HG03097 (cell line): Measurements from ENCODE around the gene C11orf71.

Experiments used
- ATAC-seq: cut with Tn5 transposase; IDR thresholded peaks from one replicate; pipeline ENCODE4 v1.9.1; 2021; ENCODE audit not compliant: unreplicated experiment, low FRiP score

Gene C11orf71

DNA sequence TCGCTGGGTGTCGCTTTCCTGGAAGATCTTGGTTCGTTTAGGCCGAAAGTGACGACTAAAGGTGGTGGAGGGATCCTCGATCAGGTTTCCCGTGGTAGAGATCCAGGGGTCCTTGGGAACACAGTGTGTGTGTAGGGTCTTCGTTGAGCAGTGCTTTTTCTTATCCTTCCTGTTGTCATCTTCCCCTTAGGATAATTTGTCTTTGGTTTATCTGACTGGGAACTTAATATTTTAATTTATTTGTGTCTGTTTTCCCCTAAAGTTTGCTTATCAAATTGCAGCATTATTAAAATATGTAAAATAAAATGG lies 558 bp upstream of the C11orf71 start:
- ATAC-seq = no peak

DNA sequence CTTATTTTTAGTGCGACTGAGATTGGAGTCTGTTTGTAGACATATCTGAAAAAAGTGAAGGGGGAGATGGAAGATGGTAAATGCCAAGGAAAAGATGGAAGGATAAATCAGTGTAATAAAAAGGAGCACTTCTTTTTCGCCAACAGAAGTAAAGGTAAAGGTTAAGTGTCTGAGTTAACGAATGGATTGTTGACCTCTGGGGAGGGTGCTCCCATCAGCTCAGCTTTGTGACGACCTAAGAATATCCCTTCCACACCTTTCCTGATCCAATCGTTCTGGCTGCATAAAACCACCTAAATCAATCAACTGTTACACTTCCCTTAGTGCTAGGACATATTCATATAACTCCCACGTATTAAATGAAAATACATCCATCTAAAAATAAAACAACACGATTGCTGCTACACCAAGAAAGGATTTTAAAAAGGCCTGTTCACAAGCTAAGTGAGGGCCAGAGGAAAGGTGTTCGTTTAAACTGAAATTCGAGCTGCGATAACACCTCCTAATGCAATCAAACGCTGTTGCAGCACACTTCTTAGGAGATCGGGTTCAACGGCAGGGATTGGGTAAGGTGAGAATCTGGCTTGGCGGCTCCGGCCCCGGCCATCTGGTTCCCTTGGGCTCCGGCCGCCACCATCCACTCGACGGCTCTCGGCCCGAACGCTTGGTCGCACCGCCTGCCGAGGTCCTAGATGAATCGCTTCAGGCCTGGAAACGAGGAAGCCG lies 658 bp downstream of the C11orf71 start:
- peak; percentile 15 for ATAC-seq

DNA sequence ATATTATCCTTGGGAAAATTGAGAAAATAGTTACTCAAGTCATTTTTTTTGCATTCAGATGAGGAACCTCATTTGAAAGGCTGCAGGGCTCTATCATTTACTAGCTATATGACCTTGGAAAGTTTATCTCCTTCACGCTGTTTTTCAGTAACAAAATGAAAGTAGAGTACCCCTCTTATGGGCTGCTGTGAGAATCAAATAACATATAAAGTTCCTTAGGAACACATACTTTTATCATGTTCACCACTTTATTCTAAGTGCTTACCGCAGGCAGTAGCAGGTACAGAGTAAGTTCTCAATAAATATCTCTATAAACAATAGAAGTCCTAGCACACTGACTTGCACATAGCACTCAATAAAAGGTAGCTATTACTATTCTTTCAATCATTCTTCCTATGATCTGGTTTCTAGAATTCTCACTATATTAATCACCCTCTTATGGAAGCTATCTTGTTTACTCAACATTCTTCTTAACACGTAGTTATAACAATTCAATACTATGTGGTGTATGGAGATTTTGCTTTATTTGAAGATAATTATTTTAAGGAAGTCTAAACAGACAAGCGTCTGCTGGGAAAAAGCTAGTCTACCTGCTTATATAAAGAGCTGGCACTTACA lies 1.9 kb downstream of the C11orf71 start:
- no peak for ATAC-seq

DNA sequence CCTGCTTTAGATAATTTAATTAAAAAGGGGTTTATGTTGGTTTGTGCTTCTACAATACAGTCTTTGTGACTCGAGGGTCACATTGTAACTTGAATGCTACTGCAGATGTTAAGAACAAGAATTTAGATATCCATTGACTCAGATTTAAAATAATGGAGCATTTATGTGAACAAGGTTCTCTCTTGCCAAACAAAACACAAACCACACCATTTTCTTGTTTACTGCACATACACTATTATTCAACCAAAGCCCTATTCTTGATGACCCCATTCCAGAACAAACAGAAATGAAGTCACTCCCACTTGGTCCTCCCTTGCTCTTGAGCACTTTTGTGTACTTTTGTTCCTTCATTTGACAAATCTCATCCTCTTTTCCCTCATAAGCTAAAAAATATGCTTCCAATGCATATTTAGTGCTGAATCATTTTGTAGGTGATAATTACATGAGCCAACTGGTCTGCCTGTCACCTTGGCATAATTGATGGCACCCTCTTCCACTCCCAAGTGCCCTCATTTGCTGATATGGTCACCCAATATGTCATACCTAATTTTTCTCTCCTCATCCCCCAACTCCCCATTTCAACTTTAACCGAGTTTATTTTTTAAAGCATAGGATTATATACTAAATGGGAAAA lies 2.8 kb downstream of the C11orf71 start:
- no peak for ATAC-seq

DNA sequence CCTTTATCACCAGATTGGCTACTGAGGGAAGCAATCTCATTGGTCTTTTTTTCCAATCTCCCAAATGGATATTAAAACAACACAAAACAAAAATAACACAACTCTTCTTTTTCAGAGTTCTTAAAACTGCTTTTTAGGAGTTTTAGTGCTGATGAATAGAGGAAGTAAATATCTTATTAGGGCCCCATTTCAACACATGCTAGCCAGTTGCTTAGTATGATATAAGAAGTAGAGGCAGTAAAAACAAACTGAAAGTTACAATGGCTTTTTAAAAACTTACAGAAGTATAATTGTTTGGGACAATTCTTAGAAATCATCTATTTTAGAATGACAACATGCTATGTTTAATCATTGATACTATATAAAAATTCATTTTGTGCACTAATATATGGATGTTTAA lies 3.4 kb downstream of the C11orf71 start:
- no peak for ATAC-seq

DNA sequence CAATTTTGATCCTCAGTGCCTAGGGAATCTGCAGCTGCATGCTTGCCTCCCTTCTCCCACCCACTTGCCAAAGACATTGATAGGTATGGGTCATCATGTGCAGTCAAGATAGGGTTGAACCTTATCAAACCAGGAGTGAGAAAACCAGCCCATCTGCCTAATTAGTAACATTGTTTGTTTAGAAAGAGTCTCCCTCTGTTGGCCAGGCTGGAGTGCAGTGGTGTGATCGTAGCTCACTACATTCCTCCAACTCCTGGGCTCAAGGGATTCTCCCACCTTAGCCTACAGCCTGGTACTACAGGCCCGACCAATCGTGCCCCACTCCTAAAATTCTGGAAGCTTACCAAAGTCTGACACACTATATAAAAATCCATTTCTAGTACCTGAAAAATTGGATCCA lies 4.6 kb downstream of the C11orf71 start:
- no peak for ATAC-seq

DNA sequence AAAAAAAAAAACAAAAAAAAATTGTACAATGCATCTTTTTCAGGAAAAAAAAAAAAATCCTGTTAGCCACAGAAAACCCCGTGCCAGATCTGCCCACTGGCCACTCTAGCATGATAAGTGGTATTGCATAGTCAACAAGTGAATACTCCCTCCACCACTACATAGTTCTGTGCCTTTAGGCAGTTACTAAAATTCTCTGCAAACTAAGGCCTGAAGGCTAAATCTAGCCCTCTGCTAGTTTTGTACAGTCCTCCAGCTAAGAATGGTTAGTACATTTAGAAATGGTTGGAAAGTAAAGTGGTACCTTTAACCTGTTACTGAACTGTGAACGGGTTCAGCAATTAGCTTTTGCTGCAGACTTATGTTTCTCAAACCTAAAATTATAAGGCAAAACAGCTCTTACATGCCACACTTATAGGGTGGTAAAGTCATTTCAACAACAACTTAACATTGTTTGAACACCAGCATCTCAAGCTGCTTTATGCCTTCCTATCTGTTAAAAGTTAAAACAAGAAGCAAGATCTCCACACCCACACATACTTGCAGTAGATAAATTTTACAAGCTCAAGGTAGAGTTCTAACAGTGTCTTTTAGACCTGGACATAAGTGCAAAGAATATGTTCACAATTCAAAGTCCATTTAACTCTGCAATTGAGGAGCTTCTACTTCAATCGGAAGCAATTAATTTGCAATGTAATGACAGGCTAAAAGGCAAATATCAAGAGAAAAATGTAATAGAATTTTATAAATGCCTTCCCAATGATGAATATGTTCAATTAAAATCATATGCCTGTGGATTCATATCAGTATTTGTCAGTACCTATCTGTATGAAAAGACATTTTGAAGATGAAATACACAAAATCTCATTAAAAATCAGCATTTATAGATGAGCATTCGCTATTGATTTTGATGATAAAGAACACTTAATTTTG lies 7.3 kb downstream of the C11orf71 start:
- no peak for ATAC-seq

DNA sequence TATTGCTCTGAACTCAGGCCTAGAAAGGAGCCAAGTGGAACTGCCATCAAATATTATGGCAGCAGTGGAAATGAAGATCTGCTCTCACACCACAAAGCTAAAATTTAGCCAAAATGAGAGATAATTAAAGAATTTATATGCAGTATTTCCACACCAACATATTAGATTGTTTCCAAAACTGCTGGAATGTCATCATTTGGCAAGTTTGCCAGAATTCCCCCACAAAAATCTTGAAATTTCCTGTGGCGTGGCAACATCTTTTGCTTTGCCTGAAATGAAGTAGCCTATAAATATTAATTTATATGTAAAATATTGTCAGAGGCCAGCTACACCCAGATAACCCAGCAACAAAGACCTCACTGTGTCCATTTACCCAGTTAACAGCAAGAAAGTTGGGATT lies 13.8 kb downstream of the C11orf71 start:
- ATAC-seq = no peak

DNA sequence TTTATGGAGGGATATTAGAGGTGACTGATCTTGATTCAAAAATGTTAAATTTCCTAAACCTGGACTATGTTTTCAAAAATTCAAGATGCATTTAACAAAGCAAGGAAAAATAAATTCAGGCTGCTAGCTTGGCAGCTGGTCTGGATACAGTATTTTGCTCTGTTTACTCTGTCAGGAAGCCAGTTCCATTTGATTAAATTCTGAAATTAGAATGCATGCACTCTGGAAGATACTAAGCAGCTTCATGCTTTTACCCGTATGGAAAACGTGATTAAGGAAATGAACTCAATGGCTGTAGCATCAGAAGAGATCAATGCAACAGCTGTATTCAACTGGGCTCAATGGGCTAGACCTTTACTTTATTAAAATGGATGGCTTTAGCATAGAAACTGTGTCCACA lies 14.2 kb downstream of the C11orf71 start:
- no peak for ATAC-seq

DNA sequence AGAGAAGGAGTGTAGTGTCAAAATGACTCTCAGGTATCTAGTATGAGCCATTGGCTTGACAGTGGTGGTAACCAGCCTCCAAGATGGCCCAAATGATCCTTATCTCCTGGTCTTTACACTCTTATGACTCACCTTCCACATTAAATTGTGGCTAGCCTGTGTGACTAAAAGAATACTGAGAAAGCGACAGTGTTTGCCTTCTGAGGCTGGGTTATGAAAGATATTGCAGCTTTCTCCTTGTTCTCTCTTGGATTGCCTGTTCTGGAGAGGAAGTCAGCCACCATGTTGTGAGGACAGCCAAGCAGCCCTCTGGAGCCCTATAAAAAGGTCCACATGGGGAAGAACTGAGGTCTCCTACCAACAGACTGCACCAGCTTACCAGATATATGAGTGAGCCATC lies 15.8 kb downstream of the C11orf71 start:
- no peak for ATAC-seq

DNA sequence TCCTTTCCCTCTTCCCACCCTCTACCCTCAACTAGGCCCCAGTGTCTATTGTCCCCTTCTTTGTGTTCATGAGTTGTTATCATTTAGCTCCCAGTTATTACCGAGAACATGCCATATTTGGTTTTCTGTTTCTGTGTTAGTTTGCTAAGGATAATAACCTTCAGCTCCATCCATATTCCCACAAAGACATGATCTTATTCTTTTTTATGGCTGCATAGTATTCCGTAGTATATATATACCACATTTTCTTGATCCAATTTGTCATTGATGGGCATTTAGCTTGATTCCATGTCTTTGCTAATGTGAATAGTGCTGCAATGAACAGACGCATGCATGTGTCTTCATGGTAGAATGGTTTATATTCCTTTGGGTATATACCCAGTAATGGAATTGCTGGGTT lies 17.8 kb downstream of the C11orf71 start:
- no peak for ATAC-seq

DNA sequence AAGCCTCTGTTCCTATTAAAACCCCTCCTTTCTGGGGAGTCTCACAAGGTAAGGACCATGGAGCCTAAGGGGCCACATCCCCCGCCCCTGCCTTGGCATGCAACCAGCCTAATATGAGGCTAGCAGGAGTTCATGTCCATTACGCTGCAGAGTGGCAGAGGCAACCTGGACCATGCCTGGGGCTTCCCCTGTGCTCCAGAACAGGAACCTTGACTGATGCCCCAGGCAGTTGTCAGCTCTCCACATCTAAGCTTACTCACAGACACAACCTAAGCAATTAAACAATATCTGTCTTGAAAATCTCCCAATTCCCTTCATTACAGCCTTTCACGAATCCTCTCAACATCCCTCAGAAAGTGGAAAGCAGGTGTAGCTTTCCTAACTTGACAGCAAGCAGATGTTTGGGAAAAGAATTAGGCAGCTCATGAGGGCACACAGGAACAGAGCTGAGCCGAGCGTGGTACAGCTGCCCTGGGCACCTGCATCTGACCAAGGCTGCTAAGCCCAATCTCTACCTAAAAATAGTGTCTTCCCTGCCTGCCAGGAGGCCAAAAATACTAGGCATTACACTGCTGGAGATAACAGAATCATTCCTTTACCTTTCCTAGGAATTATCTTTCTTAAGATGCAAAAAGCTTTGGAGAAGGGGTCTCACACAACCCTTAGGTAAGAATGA lies 20.8 kb downstream of the C11orf71 start:
- ATAC-seq = no peak

DNA sequence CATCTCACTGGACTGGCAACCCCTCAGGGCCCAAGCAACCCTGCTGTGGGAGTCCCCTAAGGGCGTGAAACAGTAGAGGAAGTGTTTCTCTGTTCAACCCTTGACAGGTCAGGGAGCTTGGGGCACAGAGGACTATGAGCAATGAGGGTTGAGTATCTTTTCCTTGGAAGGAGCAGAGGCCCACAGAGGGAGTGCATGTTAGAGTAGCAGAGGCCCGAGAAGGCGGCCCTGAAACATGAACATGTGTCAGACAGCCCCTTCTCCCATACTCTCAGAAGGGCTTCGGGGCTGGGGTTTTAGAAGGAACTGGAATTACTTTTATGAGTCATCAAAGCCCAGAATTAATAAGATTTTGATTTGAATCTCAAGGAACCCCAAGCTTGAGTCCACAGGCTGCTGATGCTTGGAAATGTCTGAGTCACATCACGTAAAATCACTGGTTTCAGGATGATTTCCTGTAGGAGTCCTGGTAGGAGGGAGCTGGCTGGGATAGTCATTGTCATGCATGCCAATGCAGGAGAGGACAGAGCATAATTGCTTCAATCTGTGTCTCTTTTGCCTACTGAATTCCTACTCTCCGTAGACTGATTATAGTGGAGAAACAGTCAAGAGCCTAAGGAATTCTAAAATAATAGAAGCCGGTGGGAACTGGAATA lies 22.6 kb downstream of the C11orf71 start:
- no peak for ATAC-seq

DNA sequence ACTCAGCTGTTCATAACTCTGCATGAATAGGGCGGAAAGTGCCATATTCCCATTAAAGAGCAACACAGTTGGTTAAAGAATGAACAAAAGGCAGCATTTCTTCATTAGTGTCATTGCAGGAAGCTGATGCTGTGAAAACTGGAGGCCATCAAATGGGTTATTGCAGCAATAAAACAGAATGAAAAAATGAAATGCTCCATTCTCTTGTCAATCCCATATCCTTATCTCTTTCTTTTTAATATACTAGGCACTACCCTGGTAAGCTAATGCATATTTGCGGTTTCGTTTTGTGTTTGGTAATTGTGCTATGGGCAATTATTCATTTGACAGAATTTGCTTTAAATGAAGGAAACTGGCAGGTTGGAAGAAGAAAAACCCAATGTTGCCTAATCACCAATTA lies 25.3 kb downstream of the C11orf71 start:
- ATAC-seq = no peak

DNA sequence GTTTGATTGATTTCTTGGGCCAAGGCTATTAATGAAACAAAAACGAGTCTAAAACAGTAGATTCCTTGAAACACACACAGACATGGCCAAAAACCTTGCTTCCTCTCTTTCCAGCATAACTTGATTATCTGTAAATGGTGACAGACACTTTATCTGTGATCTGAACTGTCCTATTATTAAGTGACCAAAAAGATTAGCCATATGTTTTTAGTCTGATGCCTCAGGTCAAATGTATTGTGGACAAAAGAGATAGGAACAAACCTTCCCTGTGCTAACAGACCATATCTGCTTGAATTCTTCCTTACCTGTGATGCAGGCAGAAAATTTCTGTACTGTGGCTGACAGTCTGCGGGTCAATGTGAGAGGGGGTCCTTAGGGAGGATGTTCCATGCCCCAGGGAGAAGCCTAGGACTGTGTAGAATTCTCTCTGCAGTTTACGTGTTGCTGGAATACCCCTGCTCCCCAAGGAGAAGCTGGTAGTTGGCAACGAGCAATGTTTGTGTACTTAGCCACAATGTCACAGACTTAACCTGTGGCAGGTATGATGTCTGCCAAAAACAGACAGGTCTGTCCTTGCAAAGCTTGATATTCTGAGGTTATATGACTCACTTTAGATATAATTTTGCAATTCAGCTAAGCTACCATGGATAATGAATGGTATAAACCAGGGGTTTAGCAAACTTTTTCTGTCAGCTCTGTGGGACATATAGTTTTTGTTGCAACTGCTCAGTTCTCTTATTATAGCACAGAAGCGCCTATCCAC lies 31.2 kb downstream of the C11orf71 start:
- no peak for ATAC-seq

DNA sequence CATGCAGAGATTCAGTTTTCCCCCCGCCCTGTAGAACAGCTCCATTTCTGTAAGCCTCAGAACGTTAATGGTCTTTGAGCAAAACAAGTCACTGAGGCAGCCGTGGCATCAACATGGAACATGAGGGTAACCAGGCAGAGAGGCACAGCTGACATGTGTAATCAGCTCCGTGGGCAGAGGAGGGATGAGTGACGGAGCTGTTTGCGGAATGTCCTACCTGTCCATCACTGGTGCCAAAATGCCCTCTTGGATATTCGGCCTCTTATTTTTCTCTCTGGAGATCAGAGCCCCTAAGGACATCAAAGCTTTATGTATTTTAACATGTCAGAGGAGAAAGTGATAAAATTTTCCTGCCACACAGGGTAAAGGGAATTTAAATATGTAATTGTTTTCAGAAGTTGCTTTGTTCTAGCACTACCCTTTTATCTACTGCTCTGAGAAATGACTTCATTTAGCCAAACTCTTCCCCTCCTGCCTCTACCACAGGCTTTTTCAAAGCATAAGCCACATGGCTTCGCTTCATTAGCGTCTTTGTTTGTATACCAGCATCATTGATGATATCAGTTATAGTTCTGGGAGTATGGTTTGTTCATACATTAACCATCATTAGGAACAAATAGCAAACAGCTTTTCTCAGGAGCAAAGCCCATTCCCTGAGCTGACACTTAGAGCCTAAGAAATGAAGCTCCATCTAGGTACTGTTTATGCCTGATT lies 32.9 kb downstream of the C11orf71 start:
- ATAC-seq = no peak

DNA sequence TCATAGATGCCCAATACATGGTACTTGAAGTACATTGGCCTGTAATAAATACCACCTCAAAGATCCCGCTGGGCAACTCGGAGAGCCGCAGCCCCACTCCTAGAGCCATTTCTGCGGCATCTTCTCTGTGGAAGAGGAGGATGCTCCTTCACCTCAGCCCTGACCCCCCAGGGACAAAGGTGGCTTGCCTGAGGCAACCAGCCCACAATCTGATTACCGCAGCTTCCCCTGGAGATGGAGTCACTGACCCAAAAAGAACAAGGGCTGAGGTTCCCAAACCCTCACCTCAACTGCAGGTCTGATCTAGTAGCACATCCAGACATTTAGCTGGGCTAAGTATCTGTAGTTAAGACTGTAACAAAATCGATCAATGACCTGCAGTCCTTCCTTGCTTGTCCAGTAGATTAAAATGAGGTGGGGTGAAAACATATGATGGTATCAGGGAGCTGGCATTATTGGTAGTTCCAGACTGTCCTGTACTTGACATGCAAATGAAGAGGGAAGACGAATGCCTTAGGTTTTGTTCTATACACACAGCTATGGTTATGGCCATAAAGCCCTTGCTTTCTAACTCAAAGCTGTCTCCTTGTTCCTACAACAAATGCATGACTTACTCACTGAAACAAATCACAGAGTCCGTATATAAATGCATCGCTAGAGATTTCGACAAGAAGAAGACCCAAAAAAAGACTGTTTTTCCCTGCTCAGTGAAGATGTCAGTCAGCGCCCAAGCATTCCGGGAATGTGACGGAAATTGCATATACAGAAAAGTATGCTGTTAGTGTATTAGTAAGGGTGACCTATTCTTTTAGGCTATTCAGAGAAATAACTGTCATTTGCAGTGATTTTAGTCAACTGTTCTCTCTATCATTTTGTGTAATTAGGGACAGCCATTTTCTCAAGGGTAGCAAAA lies 33.7 kb downstream of the C11orf71 start:
- no peak for ATAC-seq

DNA sequence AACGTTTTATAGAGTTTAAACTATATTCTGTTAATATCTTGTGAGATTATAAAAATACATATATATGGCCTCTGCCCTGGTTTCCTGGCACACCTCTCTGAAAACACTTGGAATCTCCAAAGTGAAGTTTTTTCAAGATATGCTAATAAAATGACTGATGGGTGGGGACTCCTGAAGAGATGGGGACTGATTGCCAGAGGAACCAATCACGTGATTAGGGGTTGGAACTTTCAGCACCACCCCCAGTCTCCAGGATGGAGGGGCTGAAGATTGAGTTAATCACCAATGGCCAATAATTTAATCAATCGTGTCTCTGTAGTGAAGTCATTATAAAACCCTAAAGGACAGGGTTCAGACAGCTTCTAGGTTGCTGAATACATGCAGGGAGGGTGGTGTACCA lies 37.4 kb downstream of the C11orf71 start:
- no peak for ATAC-seq
